Fibroblast of skin of left quadriceps (primary cell): ENCODE data around the gene GLUD1.
"Not testable (repeated sequence)": the region's sequence is repeated elsewhere in the genome, so short reads cannot be mapped to it uniquely, and the experiment has no call there.

Experiments
- DNase-seq, 2 experiments: peaks; one replicate each; pipeline ENCODE4 v3.0.0-alpha.2; 2013; ENCODE audit warnings: low read depth in 2 of 2

Gene GLUD1

GRCh38 chr10:87094373-87095235 is at the start of gene GLUD1, which contains the start of gene SHLD2:
Gene GLUD1 (minus strand): TSS chr10:87094843. CDS start chr10:87094769, 74 bp downstream.
Gene SHLD2 (plus strand): TSS chr10:87095206. CDS start chr10:87151355, 56,149 bp downstream.
- DNase-seq, result peak; percentile 65 to 70

GRCh38 chr10:87143109-87143418 is 48.4 kb upstream of the GLUD1 start:
- DNase-seq, result not testable (repeated sequence)

GRCh38 chr10:87142230-87143108 is 47.8 kb upstream of the GLUD1 start:
- DNase-seq, result peak; percentile 2 to 6

GRCh38 chr10:87137478-87137877 is 42.8 kb upstream of the GLUD1 start:
- DNase-seq, result not testable (repeated sequence)

- not testable (repeated sequence) for DNase-seq
Measured at GRCh38 chr10:87134440-87134839, 39.8 kb upstream of the GLUD1 start.

DNA sequence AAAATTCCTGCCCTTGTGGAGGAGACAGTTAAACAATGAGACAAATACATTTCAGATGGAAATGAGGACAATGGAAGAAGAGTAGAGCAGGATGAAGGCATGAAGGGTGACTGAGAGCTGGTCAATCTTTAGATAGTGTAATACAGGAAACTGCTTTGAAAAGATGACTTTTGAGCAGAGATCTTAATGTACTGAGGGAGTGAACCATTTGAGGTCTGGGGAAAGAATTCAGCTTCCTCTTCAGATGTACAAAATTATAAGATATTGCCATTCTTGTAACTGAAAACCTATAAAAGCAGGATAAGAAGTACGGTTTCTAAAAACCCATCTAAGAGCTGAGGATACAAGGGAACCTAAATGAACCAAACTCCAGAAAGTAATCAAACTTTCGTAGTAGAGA is 39.3 kb upstream of the GLUD1 start:
- DNase-seq, result not testable (repeated sequence)

DNA sequence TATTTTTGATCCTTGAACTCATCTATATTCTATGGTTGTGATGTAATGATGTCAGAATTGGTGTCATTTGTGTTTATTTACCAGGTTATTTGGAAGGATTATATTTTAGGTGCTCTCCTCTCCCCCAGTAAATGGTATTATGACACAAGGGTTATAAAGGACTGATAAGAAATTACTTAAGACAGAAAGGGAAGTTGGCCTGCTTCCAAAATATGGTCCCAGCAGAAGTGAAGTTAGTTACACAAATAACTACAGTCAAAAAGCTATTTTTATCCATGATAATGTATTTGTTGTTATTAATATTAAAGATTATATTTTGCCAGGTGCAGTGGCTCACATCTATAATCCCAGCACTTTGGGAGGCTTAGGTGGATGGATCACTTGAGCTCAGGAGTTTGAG is 37.5 kb upstream of the GLUD1 start:
- not testable (repeated sequence) for DNase-seq

DNA sequence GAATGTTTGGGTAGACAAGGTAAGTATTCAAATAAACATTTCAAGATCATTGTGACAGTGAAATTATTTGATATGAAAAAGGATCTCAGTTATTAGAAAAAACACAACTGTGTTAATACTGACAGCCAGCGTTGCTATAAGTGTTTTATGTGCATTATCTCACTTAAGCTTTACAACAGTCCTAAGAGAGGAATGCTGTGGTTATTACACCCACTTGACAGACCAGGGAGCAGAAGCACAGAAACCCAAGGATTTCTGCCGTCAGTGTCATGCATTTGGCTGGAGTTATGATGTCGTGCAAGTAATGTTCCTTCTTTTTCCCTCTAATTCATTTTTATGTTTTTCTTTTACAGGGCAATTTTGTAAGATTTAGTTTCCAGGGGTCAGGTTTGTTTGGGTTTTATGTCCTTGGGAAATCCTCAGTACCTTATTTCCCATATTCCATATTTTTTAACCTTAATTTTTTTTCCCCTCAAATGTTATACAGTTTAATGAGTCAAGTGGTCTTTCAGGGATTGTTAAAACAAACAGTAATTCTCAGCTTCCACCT is 33.0 kb upstream of the GLUD1 start:
- DNase-seq, result not testable (repeated sequence)

- not testable (repeated sequence) for DNase-seq
Measured at GRCh38 chr10:87127048-87127447, 32.4 kb upstream of the GLUD1 start.

- not testable (repeated sequence) for DNase-seq
Measured at GRCh38 chr10:87123351-87123750, 28.7 kb upstream of the GLUD1 start.

- not testable (repeated sequence) for DNase-seq
Measured at GRCh38 chr10:87119029-87119428, 24.4 kb upstream of the GLUD1 start.

DNA sequence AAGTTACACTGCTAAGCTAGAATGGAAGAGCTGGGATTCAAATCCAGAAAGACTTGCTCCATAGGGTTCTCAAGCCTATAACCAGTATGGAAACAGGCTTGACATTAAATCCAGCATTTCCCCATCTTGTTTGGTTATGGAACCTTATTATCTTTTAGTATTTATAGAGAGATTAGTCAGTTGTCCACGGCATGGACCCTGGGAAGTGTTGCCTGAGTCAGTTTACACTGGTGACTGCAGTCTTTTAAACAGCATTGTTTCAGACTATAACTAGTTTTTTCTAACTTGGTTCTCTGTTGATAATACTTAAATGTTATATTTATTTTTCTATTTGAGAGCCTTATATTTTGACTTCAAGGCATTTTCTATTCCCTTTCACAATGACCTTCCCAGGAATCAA is 23.5 kb upstream of the GLUD1 start:
- DNase-seq, result not testable (repeated sequence)

DNA sequence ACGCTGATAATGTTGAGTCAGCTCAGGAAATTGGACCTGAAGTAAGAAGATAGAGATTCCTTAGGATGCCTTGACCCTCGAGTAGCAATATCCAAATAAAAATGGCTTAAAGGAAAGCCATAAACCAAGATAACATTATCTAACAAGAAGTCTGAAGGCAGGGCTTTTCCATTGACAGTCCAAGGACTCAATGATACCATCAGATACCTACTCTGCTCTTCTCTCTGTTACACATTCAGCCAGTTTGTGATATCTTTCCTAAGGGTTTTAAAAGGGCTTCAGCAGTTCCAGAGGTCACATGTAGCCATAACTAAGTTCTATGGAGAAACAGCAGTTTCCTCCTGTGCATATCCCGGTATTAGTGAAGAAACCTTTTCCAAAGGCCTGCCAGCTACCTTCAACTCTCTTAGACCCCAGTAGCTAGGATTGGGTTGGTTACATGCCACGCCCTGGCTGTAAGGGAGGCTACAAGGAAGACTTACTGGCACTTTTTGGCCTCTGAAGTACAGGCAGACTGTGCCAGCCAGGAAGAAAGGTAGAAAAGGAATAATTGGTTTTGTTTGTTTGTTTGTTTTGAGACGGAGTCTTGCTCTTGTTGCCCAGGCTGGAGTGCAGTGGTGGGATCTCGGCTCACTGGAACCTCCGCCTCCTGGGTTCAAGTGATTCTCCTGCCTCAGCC is 10.9 kb upstream of the GLUD1 start:
- DNase-seq, result no peak

DNA sequence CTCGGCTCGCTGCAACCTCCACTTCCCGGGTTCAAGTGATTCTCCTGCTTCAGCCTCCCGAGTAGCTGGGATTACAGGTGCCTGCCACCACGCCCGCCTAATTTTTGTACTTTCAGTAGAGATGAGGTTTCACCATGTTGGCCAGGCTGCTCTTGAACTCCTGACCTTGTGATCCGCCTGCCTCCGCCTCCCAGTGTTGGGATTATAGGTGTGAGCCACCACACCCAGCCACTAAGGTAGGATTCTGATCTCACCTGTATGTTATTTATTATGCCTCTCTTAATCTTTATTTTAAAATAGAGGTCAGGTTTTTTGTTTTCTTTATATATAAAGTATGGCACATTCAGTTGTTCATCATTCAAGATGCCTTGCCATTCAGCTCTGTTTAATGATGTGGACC is 10.1 kb upstream of the GLUD1 start:
- not testable (repeated sequence) for DNase-seq

- no peak for DNase-seq
Measured at GRCh38 chr10:87101996-87102395, 7.4 kb upstream of the GLUD1 start.

GRCh38 chr10:87095236-87095945 is 748 bp upstream of the GLUD1 start:
- DNase-seq, result peak; percentile 38 to 39

DNA sequence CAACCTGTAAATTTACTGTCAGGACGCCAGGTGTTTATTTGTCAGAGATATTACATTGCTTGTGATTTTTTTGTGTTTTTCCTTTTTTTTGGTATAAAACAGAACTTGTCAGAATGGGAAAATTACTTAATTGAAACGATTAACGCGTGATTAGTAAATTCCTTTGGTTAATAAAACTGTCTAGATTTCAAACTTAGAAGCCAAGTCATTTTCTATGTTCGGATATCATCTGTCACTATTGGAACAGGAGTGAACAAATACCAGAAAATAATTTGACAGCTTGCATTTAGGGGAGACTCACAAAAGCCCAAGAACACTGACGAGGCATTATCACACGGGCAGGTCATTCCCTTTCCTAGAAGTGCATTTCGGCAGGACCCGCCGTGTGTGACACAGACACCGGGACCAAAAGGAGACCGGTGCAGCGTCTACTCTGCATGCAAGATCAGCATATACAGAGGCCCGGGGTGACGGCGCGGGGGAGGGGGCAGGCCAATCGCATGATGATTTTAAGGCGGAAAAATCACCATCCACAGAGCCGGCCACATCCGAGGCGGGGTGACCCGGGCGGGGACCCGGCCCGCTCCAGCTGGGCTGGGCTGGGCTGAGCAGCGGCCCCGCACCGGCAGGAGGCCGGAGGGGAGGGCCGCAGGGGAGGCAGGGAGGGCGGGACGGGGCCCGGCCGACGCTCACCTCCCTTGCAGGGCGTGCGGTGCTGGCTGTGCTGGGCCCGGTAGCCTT is 841 bp downstream of the GLUD1 start:
- DNase-seq, result no peak

GRCh38 chr10:87092861-87093631 is 1.6 kb downstream of the GLUD1 start:
- no peak for DNase-seq

DNA sequence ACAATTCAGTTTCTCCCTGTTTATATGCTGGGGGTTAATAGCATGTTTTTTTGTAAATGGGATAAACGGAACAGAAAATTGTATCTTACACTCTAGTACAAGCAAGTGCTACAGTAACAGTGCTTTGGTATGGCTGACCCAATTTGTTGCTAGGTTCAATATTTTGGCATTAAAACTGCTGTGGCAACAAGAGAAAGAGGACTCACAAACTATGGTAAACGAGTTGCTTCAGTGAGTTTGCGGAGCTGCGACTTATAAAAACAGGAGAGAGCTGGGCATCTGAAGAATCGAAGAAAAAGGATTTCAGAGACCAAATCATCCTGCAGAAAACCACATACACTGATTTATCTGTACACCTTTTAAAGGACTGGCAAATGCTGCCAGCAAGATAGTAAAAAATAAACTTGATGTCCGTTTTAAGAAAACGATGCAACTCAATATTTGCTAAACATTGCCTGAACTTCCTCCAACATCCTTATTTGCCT is 2.2 kb downstream of the GLUD1 start:
- no peak for DNase-seq
